ENCODE data around the gene ST14. TPM values are rescaled to one million over a fixed set of nuclear protein-coding genes. Genes with fewer than 3 reads are reported as not detected.

The ST14 gene
- total and polyA plus RNA-seq, 10 of the 15 experiments (the other 5 are each of a cell fraction or from before 2014, with no cell fraction given): 0.02 to 3.9 (median 0.73) TPM; not detected in 2

DNA sequence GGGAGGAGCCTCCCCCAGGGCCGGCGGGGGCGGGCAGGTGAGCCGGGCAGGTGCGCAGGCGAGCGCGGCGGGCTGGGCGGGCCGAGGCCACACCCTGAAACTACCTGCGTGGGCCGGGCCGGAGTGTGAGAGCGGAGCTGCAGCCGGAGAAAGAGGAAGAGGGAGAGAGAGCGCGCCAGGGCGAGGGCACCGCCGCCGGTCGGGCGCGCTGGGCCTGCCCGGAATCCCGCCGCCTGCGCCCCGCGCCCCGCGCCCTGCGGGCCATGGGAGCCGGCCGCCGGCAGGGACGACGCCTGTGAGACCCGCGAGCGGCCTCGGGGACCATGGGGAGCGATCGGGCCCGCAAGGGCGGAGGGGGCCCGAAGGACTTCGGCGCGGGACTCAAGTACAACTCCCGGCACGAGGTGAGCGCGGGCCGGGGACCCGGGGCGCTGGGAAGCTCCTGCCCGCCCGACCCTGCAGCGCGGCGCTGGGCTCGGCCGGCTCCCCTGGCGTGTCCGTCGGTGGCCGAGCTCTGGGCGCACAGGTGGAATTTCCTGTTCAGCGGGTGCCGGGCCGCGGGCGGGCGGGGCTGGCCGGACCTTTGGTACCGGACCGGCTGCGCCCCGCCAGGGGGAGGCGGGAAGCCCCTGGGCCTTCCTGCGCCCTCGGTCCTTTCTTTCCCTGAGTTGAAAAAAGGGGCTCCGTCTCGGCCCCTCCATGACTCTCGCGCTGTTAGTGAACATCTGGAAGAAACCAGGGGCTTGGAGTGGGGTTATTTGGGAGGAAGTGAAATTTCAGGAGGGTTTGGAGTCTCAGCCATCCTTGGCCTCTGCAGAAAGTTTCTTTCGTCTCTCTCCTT lies at the start of gene ST14 (continued):
- TF ChIP-seq CUX1 (IDR thresholded peaks at IDR 0.05; ENCODE audit: insufficient replicate concordance, low read depth, low read length) (no peak), KLF5 (IDR thresholded peaks at IDR 0.05; ENCODE audit: partially characterized antibody) (no peak), POLR2AphosphoS5 (IDR thresholded peaks at IDR 0.05; ENCODE audit: low read length) (no peak), POLR2A (IDR thresholded peaks at IDR 0.05; ENCODE audit: low read depth, low read length) (no peak), DPF2 (IDR thresholded peaks at IDR 0.05) (peak; percentile 57; the same call in 1 of the 2 replicates)
- TF ChIP-seq, protein P1, sequence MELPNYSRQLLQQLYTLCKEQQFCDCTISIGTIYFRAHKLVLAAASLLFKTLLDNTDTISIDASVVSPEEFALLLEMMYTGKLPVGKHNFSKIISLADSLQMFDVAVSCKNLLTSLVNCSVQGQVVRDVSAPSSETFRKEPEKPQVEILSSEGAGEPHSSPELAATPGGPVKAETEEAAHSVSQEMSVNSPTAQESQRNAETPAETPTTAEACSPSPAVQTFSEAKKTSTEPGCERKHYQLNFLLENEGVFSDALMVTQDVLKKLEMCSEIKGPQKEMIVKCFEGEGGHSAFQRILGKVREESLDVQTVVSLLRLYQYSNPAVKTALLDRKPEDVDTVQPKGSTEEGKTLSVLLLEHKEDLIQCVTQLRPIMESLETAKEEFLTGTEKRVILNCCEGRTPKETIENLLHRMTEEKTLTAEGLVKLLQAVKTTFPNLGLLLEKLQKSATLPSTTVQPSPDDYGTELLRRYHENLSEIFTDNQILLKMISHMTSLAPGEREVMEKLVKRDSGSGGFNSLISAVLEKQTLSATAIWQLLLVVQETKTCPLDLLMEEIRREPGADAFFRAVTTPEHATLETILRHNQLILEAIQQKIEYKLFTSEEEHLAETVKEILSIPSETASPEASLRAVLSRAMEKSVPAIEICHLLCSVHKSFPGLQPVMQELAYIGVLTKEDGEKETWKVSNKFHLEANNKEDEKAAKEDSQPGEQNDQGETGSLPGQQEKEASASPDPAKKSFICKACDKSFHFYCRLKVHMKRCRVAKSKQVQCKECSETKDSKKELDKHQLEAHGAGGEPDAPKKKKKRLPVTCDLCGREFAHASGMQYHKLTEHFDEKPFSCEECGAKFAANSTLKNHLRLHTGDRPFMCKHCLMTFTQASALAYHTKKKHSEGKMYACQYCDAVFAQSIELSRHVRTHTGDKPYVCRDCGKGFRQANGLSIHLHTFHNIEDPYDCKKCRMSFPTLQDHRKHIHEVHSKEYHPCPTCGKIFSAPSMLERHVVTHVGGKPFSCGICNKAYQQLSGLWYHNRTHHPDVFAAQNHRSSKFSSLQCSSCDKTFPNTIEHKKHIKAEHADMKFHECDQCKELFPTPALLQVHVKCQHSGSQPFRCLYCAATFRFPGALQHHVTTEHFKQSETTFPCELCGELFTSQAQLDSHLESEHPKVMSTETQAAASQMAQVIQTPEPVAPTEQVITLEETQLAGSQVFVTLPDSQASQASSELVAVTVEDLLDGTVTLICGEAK (IDR thresholded peaks at IDR 0.05; ENCODE audit: borderline replicate concordance): no peak

Data from GM12878 (cell line).